Small intestine (tissue), 7 donors: ENCODE results near the gene NFIB. TPM values are rescaled to one million over a fixed set of nuclear protein-coding genes. Genes with fewer than 3 reads are reported as not detected.
A peak's percentile ranks its signal among the peaks of the same experiment; 100 is the strongest.

ENCODE experiments used
- DNase-seq, 2 donors: peaks; one replicate each; pipeline versions ENCODE4 v3.0.0 to v3.0.0-alpha.2; 2013
- FAIRE-seq: peaks from 2 replicates; lab custom pipeline; 2012; peaks lifted over from hg19 to GRCh38; lab: Jason Lieb, UNC
- H3K27ac ChIP-seq, 3 donors: one replicate each; pipeline ENCODE4 v1.5.1; 2013; ENCODE audit warnings: low read length in 2 of 3, mild to moderate bottlenecking in 2 of 3, control low read depth in 1 of 3, inconsistent platforms in 1 of 3, low read depth in 1 of 3, moderate library complexity in 1 of 3
- H3K27me3 ChIP-seq, 3 donors: one replicate each; pipeline ENCODE4 v1.6.1; 2013; ENCODE audit warnings: low read length in 3 of 3, inconsistent platforms in 1 of 3; ENCODE audit not compliant: control insufficient read depth in 3 of 3, insufficient read depth in 3 of 3
- H3K36me3 ChIP-seq, 3 donors: one replicate each; pipeline ENCODE4 v1.6.1; 2013; ENCODE audit warnings: low read length in 3 of 3, inconsistent platforms in 1 of 3, low read depth in 1 of 3, mild to moderate bottlenecking in 1 of 3, moderate library complexity in 1 of 3; ENCODE audit not compliant: control insufficient read depth in 3 of 3, insufficient read depth in 2 of 3
- H3K4me1 ChIP-seq, 3 donors: one replicate each; pipeline ENCODE4 v1.6.1; 2013; ENCODE audit warnings: low read length in 2 of 3, inconsistent platforms in 1 of 3, low read depth in 1 of 3, mild to moderate bottlenecking in 1 of 3, moderate library complexity in 1 of 3; ENCODE audit not compliant: control insufficient read depth in 3 of 3, insufficient read depth in 2 of 3
- H3K4me3 ChIP-seq, 3 donors: one replicate each; pipeline ENCODE4 v1.5.1; 2013; ENCODE audit warnings: low read length in 3 of 3, control low read depth in 1 of 3, inconsistent platforms in 1 of 3, low read depth in 1 of 3, mild to moderate bottlenecking in 1 of 3, moderate library complexity in 1 of 3
- H3K9me3 ChIP-seq, 2 donors: one replicate each; pipeline ENCODE4 v1.6.1; 2013; ENCODE audit warnings: low read depth in 1 of 2, low read length in 1 of 2; ENCODE audit not compliant: control insufficient read depth in 2 of 2, insufficient read depth in 1 of 2
- WGBS, 3 donors: extraction: QIAGEN DNeasy Blood & Tissue Kit; methylation state at CpG; one replicate each; pipeline ENCODE4 v1.1.7; 2013; 5-methylcytosine and 5-hydroxymethylcytosine counted together
- polyA plus RNA-seq, 4 donors: library from polyadenylated mRNA; stranded (reverse) in 3 of 4; unstranded in 1 of 4; fragments of 200-250 nt in 3 of 4; fragments of 120-200 nt in 1 of 4; gene quantifications; one replicate each; pipeline versions ENCODE4 v1.2.1 to v1.2.3, GENCODE V29; 2013
- donor health status: healthy with polysubstance abuse.
- donor health status: control.
- donor health status: control.
- donor health status: Bipolar disorder and iron deficiency.
- donor health status: healthy.

NFIB gene
- polyA plus RNA-seq, 4 donors, result 5.1 to 15.9 (median 9.5) TPM

GRCh38 chr9:14228602-14229001 lies 85.3 kb downstream of the NFIB start:
- Histone ChIP-seq H3K4me3 (no peak overlapping the region), H3K4me1 (no peaks in the 10 kb centered on the region), H3K36me3 (peaks cover 0 to 2% (median 0%) of the 10 kb centered on the region in 3 donors), H3K9me3 (no peaks in the 10 kb centered on the region), H3K27ac (no peak overlapping the region), H3K27me3 (no peaks in the 10 kb centered on the region)
- DNase-seq, result no peak
- 94 to 98% (median 95%) methylated on average over 1 of the region's 1 CpG for WGBS, 3 donors
- no peak for FAIRE-seq

GRCh38 chr9:14226855-14227532 lies 86.9 kb downstream of the NFIB start:
- DNase-seq (no peak), FAIRE-seq (no peak)
- peaks cover 0 to 2% (median 0%) of the 10 kb centered on the region in 3 donors for H3K36me3 ChIP-seq
- H3K4me3 ChIP-seq, result no peak overlapping the region
- no peak overlapping the region for H3K27ac ChIP-seq
- H3K4me1 ChIP-seq, result peaks cover 0 to 2% (median under 1%) of the 10 kb centered on the region in 3 donors
- no peaks in the 10 kb centered on the region for H3K27me3 ChIP-seq
- no peaks in the 10 kb centered on the region for H3K9me3 ChIP-seq
- 85 to 95% (median 92%) methylated on average over 11 of the region's 11 CpGs for WGBS, 3 donors

GRCh38 chr9:14223081-14223480 lies 90.9 kb downstream of the NFIB start:
- Histone ChIP-seq H3K4me3 (no peak overlapping the region), H3K27ac (no peak overlapping the region), H3K4me1 (peaks cover 4 to 5% (median 4%) of the 10 kb centered on the region in 3 donors), H3K9me3 (no peaks in the 10 kb centered on the region), H3K36me3 (peaks cover 0 to 2% (median 0%) of the 10 kb centered on the region in 3 donors), H3K27me3 (no peaks in the 10 kb centered on the region)
- peak; percentile 23 to 49 for DNase-seq
- WGBS, 3 donors, result 65 to 82% (median 67%) methylated on average over 5 of the region's 5 CpGs
- no peak for FAIRE-seq

GRCh38 chr9:14222149-14222835 lies 91.6 kb downstream of the NFIB start:
- FAIRE-seq (no peak), DNase-seq (no peak)
- Histone ChIP-seq H3K27me3 (no peaks in the 10 kb centered on the region), H3K9me3 (no peaks in the 10 kb centered on the region), H3K4me1 (peaks cover 4 to 5% (median 4%) of the 10 kb centered on the region in 3 donors), H3K36me3 (peaks cover 0 to 2% (median 0%) of the 10 kb centered on the region in 3 donors), H3K4me3 (no peak overlapping the region), H3K27ac (peak overlapping the region in 1 of 3 donors; percentile 8)
- WGBS, 3 donors, result 74 to 90% (median 88%) methylated on average over 1 of the region's 1 CpG

DNA sequence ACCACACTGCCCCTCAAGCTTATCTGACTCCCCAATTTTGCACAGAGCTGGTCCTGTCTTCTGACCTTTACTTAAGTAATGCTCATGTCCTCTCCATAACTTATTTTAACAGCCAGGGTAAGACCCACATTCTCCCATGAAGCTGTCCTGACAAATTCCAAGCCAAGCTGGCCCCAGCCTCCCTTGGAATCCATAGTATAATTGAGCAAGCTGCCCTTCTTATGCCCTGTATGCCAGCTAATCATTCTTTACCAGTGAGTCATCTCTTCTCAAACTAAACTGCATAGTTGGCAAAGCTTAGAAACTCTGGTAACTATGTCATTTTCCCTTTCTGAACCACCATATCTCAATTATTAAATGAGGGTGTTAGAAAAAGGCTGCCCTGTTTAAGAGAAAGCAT lies 92.4 kb downstream of the NFIB start:
- no peak overlapping the region for H3K4me3 ChIP-seq
- peaks cover 4 to 5% (median 4%) of the 10 kb centered on the region in 3 donors for H3K4me1 ChIP-seq
- H3K36me3 ChIP-seq, result peaks cover 0 to 2% (median 0%) of the 10 kb centered on the region in 3 donors
- FAIRE-seq, result no peak
- H3K27ac ChIP-seq, result peak overlapping the region in 1 of 3 donors; percentile 8
- DNase-seq, result peak in 1 of 2 donors; percentile 70
- H3K9me3 ChIP-seq, result no peaks in the 10 kb centered on the region
- no peaks in the 10 kb centered on the region for H3K27me3 ChIP-seq

DNA sequence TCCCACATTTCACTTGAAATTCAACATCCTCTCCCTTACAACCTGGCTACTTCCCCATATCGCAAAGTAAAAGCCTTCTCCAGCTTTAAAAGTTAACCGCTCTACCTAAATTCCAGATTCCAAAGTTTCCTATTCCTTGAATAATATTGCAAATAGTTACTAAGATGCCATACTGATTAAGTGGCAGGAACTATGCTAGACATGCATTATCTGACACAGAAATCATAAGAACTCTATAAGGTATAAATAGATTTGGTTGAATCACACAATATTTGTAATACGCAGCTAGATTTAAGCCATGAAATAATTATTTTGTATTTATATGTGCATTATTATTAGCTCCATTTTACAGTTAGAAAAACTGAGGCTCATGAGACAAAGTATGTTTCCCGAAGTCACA lies 92.8 kb downstream of the NFIB start:
- H3K27ac ChIP-seq, result no peak overlapping the region
- no peaks in the 10 kb centered on the region for H3K9me3 ChIP-seq
- H3K36me3 ChIP-seq, result no peaks in the 10 kb centered on the region
- H3K27me3 ChIP-seq, result no peaks in the 10 kb centered on the region
- DNase-seq, result no peak
- no peak for FAIRE-seq
- H3K4me3 ChIP-seq, result no peak overlapping the region
- H3K4me1 ChIP-seq, result peaks cover 4 to 5% (median 4%) of the 10 kb centered on the region in 3 donors
- 92 to 97% (median 94%) methylated on average over 4 of the region's 4 CpGs for WGBS, 3 donors

DNA sequence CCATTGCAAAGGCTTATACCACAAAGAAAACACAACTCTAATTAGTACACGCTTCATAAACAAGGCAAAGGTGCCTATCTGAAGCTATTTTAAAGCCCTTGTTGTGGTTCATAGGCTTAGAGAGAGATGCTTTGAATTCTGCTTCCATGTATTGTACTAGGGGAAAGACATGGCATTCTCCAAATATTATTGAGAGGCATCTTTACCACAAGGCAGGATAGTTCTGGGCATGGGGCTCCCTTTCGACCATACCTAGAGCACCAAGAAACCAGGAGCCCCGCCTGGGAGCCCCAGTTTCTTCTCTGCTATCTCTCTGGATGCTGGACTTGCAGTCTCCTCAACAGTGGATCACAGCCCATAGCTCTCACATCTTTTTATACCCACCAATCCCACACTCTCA lies 93.7 kb downstream of the NFIB start:
- WGBS, 3 donors, result 80 to 93% (median 82%) methylated on average over 3 of the region's 3 CpGs
- DNase-seq (no peak), FAIRE-seq (no peak)
- Histone ChIP-seq H3K27ac (no peak overlapping the region), H3K36me3 (no peaks in the 10 kb centered on the region), H3K4me3 (no peak overlapping the region), H3K9me3 (no peaks in the 10 kb centered on the region), H3K27me3 (no peaks in the 10 kb centered on the region), H3K4me1 (peaks cover 4 to 5% (median 4%) of the 10 kb centered on the region in 3 donors)

GRCh38 chr9:14219850-14220249 lies 94.1 kb downstream of the NFIB start:
- peaks cover 4 to 5% (median 4%) of the 10 kb centered on the region in 3 donors for H3K4me1 ChIP-seq
- FAIRE-seq, result no peak
- 70 to 91% (median 81%) methylated on average over 4 of the region's 4 CpGs for WGBS, 3 donors
- no peak for DNase-seq
- H3K27me3 ChIP-seq, result no peaks in the 10 kb centered on the region
- H3K36me3 ChIP-seq, result no peaks in the 10 kb centered on the region
- no peak overlapping the region for H3K27ac ChIP-seq
- H3K9me3 ChIP-seq, result no peaks in the 10 kb centered on the region
- H3K4me3 ChIP-seq, result no peak overlapping the region
